CD4-positive, alpha-beta memory T cell (primary cell): Measurements from ENCODE around the gene KIRREL3. TPM values are rescaled to one million over a fixed set of nuclear protein-coding genes. Genes with fewer than 3 reads are reported as not detected.

Source experiments
- CTCF ChIA-PET: fragments of 350-600 bp; sonication (Branson Sonifier 250); formaldehyde crosslinking; loops from one replicate; lab custom pipeline; 2021; ENCODE audit warnings: inconsistent platforms; ENCODE audit not compliant: partially characterized antibody; lab: Charles Lee
- POLR2A ChIA-PET: fragments of 350-600 bp; sonication (Branson Sonifier 250); formaldehyde crosslinking; loops from one replicate; lab custom pipeline; 2021; ENCODE audit not compliant: partially characterized antibody; lab: Charles Lee
- DNase-seq, 5 donors: peaks; one replicate each; pipeline versions ENCODE4 v3.0.0 to v3.0.0-alpha.2; 2020 to 2022; ENCODE audit warnings: mixed read lengths in 1 of 5
- H3K27ac ChIP-seq: one replicate; pipeline ENCODE4 v1.7.0; 2013; ENCODE audit warnings: low read depth, low read length
- H3K27me3 ChIP-seq: 2 replicates; pipeline ENCODE4 v1.7.0; 2013; ENCODE audit warnings: mild to moderate bottlenecking, low read length, moderate library complexity; ENCODE audit not compliant: insufficient read depth
- H3K36me3 ChIP-seq: 2 replicates; pipeline ENCODE4 v1.7.0; 2013; ENCODE audit warnings: mild to moderate bottlenecking, low read length, moderate library complexity; ENCODE audit not compliant: insufficient read depth
- H3K4me1 ChIP-seq: 2 replicates; pipeline ENCODE4 v1.7.0; 2013; ENCODE audit warnings: mild to moderate bottlenecking, low read length, moderate library complexity; ENCODE audit not compliant: insufficient read depth
- H3K4me3 ChIP-seq, 2 donors: one replicate each; pipeline ENCODE4 v1.7.0; 2013; ENCODE audit warnings: low read length in 2 of 2, mild to moderate bottlenecking in 1 of 2
- H3K9me3 ChIP-seq, 2 donors: one replicate each; pipeline ENCODE4 v1.7.0; 2013; ENCODE audit warnings: low read length in 2 of 2, control low read depth in 1 of 2; ENCODE audit not compliant: control insufficient read depth in 1 of 2
- H3K27ac Mint-ChIP-seq, 7 donors: one replicate each; pipeline ENCODE4 v1.8.0; 2020 to 2021; ENCODE audit warnings: mixed read lengths in 7 of 7, mild to moderate bottlenecking in 6 of 7, inconsistent platforms in 3 of 7, moderate library complexity in 3 of 7
- H3K27me3 Mint-ChIP-seq, 2 donors: one replicate each; pipeline ENCODE4 v1.8.0; 2020 to 2021; ENCODE audit warnings: mixed read lengths in 2 of 2
- H3K36me3 Mint-ChIP-seq, 2 donors: one replicate each; pipeline ENCODE4 v1.8.0; 2020 to 2021; ENCODE audit warnings: mixed read lengths in 2 of 2, inconsistent platforms in 1 of 2, mild to moderate bottlenecking in 1 of 2
- H3K4me1 Mint-ChIP-seq, 4 donors: one replicate each; pipeline ENCODE4 v1.8.0; 2020 to 2021; ENCODE audit warnings: mixed read lengths in 4 of 4, mild to moderate bottlenecking in 1 of 4
- H3K4me3 Mint-ChIP-seq, 8 donors: one replicate each; pipeline ENCODE4 v1.8.0; 2020 to 2021; ENCODE audit warnings: mixed read lengths in 8 of 8, mild to moderate bottlenecking in 7 of 8, moderate library complexity in 6 of 8, inconsistent platforms in 3 of 8
- H3K9me3 Mint-ChIP-seq, 8 donors: one replicate each; pipeline ENCODE4 v1.8.0; 2020 to 2021; ENCODE audit warnings: mixed read lengths in 8 of 8, mild to moderate bottlenecking in 5 of 8, inconsistent platforms in 3 of 8, moderate library complexity in 1 of 8
- intact Hi-C: fragments of 100-400 bp; cut with micrococcal nuclease; formaldehyde crosslinking; loops from one replicate; pipeline ENCODE4 v1.15.1; 2023
- polyA plus RNA-seq, 2 donors: library from polyadenylated mRNA; unstranded; fragments of 300-500 nt; fragmentation: Illumina TruSeq; gene quantifications; one replicate each; pipeline ENCODE4 v1.2.3, GENCODE V29; 2021
- total RNA-seq, 2 experiments: library from RNA; stranded (reverse); gene quantifications; one replicate each; pipeline ENCODE4 v1.2.3, GENCODE V29; 2021

The KIRREL3 gene
- total and polyA plus RNA-seq, 4 experiments from 2014 or later: not detected

- CTCF ChIA-PET: no interaction called here
These were observed 263.6 kb downstream of the KIRREL3 start for GRCh38 chr11:126736682-126737572.

GRCh38 chr11:126734752-126735151 is 265.8 kb downstream of the KIRREL3 start:
- H3K27me3 ChIP-seq: peaks cover 3% of the 10 kb centered on the region
- H3K4me1 ChIP-seq: no peaks in the 10 kb centered on the region
- H3K9me3 Mint-ChIP-seq: peaks cover 0 to 2% (median 0%) of the 10 kb centered on the region in 8 donors
- H3K4me3 Mint-ChIP-seq: no peak overlapping the region
- no peaks in the 10 kb centered on the region for H3K36me3 ChIP-seq
- H3K27me3 Mint-ChIP-seq: peaks cover 0 to 3% of the 10 kb centered on the region in 2 donors
- ChIA-PET POLR2A (no interaction called here), CTCF (no interaction called here)
- no peak for DNase-seq
- H3K9me3 ChIP-seq: no peaks in the 10 kb centered on the region
- peak overlapping the region in 2 of 7 donors; percentile 36 to 48 for H3K27ac Mint-ChIP-seq
- H3K4me1 Mint-ChIP-seq: peaks cover 0 to 48% (median 4%) of the 10 kb centered on the region in 4 donors
- H3K36me3 Mint-ChIP-seq: no peaks in the 10 kb centered on the region
- H3K4me3 ChIP-seq: no peak overlapping the region
- intact Hi-C loops: no loop called here
- H3K27ac ChIP-seq: no peak overlapping the region

More at GRCh38 chr11:126736682-126737572, 263.6 kb downstream of the KIRREL3 start:
- no peaks in the 10 kb centered on the region for H3K9me3 Mint-ChIP-seq
- Histone ChIP-seq H3K36me3 (no peaks in the 10 kb centered on the region), H3K4me3 (no peak overlapping the region), H3K27me3 (peaks cover 3% of the 10 kb centered on the region), H3K4me1 (no peaks in the 10 kb centered on the region), H3K9me3 (no peaks in the 10 kb centered on the region), H3K27ac (no peak overlapping the region)
- no peaks in the 10 kb centered on the region for H3K36me3 Mint-ChIP-seq
- no peak overlapping the region for H3K27ac Mint-ChIP-seq
- intact Hi-C loops: no loop called here
- peaks cover 0 to 3% of the 10 kb centered on the region in 2 donors for H3K27me3 Mint-ChIP-seq
- H3K4me3 Mint-ChIP-seq: no peak overlapping the region
- DNase-seq: no peak
- POLR2A ChIA-PET: no interaction called here
- H3K4me1 Mint-ChIP-seq: peaks cover 0 to 49% (median 4%) of the 10 kb centered on the region in 4 donors

GRCh38 chr11:126733685-126734084 is 266.9 kb downstream of the KIRREL3 start:
- Histone ChIP-seq H3K4me3 (no peak overlapping the region), H3K9me3 (no peaks in the 10 kb centered on the region), H3K27me3 (peaks cover 2% of the 10 kb centered on the region), H3K4me1 (no peaks in the 10 kb centered on the region), H3K36me3 (no peaks in the 10 kb centered on the region), H3K27ac (no peak overlapping the region)
- Mint-ChIP-seq H3K27me3 (peaks cover 2 to 3% of the 10 kb centered on the region in 2 donors), H3K4me3 (no peak overlapping the region), H3K9me3 (peaks cover 0 to 4% (median 0%) of the 10 kb centered on the region in 8 donors), H3K4me1 (peaks cover 0 to 39% (median 4%) of the 10 kb centered on the region in 4 donors), H3K27ac (peak overlapping the region in 1 of 7 donors; percentile 83), H3K36me3 (no peaks in the 10 kb centered on the region)
- no peak for DNase-seq
- ChIA-PET CTCF (no interaction called here), POLR2A (no interaction called here)
- intact Hi-C loops: no loop called here

GRCh38 chr11:126732981-126733380 is 267.6 kb downstream of the KIRREL3 start:
- Histone ChIP-seq H3K4me3 (no peak overlapping the region), H3K27me3 (no peaks in the 10 kb centered on the region), H3K9me3 (no peaks in the 10 kb centered on the region), H3K4me1 (no peaks in the 10 kb centered on the region), H3K27ac (no peak overlapping the region), H3K36me3 (no peaks in the 10 kb centered on the region)
- ChIA-PET POLR2A (no interaction called here), CTCF (no interaction called here)
- DNase-seq: no peak
- peak overlapping the region in 3 of 7 donors; percentile 38 to 83 (median 43) for H3K27ac Mint-ChIP-seq
- H3K27me3 Mint-ChIP-seq: peaks cover 2 to 3% of the 10 kb centered on the region in 2 donors
- H3K9me3 Mint-ChIP-seq: peaks cover 0 to 4% (median 0%) of the 10 kb centered on the region in 8 donors
- intact Hi-C loops: no loop called here
- H3K36me3 Mint-ChIP-seq: no peaks in the 10 kb centered on the region
- peaks cover 0 to 36% (median 4%) of the 10 kb centered on the region in 4 donors for H3K4me1 Mint-ChIP-seq
- H3K4me3 Mint-ChIP-seq: peak overlapping the region in 4 of 8 donors; percentile 23 to 73 (median 43)

GRCh38 chr11:126731576-126732142 is 268.9 kb downstream of the KIRREL3 start:
- Mint-ChIP-seq H3K4me3 (peak overlapping the region in 4 of 8 donors; percentile 2 to 51 (median 27)), H3K27me3 (peaks cover 1 to 2% of the 10 kb centered on the region in 2 donors)
- CTCF ChIA-PET: no interaction called here

GRCh38 chr11:126727381-126727780 is 273.2 kb downstream of the KIRREL3 start:
- CTCF ChIA-PET: interaction anchor here (1.2 kb wide), 1 partner anchor 10 kb away, joined by 3 read pairs; no protein-coding TSS in a partner anchor
- H3K9me3 Mint-ChIP-seq: peaks cover 0 to 4% (median 0%) of the 10 kb centered on the region in 8 donors
- H3K27me3 ChIP-seq: no peaks in the 10 kb centered on the region

More at GRCh38 chr11:126731576-126732142, 268.9 kb downstream of the KIRREL3 start:
- Histone ChIP-seq H3K9me3 (no peaks in the 10 kb centered on the region), H3K36me3 (no peaks in the 10 kb centered on the region), H3K27ac (no peak overlapping the region), H3K4me3 (no peak overlapping the region), H3K4me1 (no peaks in the 10 kb centered on the region), H3K27me3 (no peaks in the 10 kb centered on the region)
- H3K36me3 Mint-ChIP-seq: no peaks in the 10 kb centered on the region
- no peak for DNase-seq
- peaks cover 0 to 36% (median 4%) of the 10 kb centered on the region in 4 donors for H3K4me1 Mint-ChIP-seq
- intact Hi-C loops: no loop called here
- POLR2A ChIA-PET: no interaction called here
- H3K27ac Mint-ChIP-seq: peak overlapping the region in 1 of 7 donors; percentile 29
- H3K9me3 Mint-ChIP-seq: peaks cover 0 to 4% (median 0%) of the 10 kb centered on the region in 8 donors

GRCh38 chr11:126725521-126725920 is 275.0 kb downstream of the KIRREL3 start:
- H3K36me3 Mint-ChIP-seq: no peaks in the 10 kb centered on the region
- H3K9me3 Mint-ChIP-seq: peaks cover 0 to 6% (median 0%) of the 10 kb centered on the region in 8 donors
- H3K4me3 Mint-ChIP-seq: no peak overlapping the region
- peaks cover 0 to 5% (median 0%) of the 10 kb centered on the region in 4 donors for H3K4me1 Mint-ChIP-seq
- Histone ChIP-seq H3K9me3 (no peaks in the 10 kb centered on the region), H3K36me3 (no peaks in the 10 kb centered on the region), H3K27ac (no peak overlapping the region), H3K4me1 (no peaks in the 10 kb centered on the region), H3K27me3 (no peaks in the 10 kb centered on the region), H3K4me3 (no peak overlapping the region)
- peaks cover 2 to 5% of the 10 kb centered on the region in 2 donors for H3K27me3 Mint-ChIP-seq
- ChIA-PET CTCF (no interaction called here), POLR2A (no interaction called here)
- intact Hi-C loops: no loop called here
- no peak for DNase-seq
- H3K27ac Mint-ChIP-seq: no peak overlapping the region

More at GRCh38 chr11:126727381-126727780, 273.2 kb downstream of the KIRREL3 start:
- no peaks in the 10 kb centered on the region for H3K36me3 Mint-ChIP-seq
- intact Hi-C loops: no loop called here
- Histone ChIP-seq H3K36me3 (no peaks in the 10 kb centered on the region), H3K4me1 (no peaks in the 10 kb centered on the region), H3K9me3 (no peaks in the 10 kb centered on the region), H3K4me3 (no peak overlapping the region), H3K27ac (no peak overlapping the region)
- peaks cover 0 to 3% of the 10 kb centered on the region in 2 donors for H3K27me3 Mint-ChIP-seq
- H3K4me3 Mint-ChIP-seq: no peak overlapping the region
- no peak overlapping the region for H3K27ac Mint-ChIP-seq
- DNase-seq: no peak
- peaks cover 0 to 20% (median 2%) of the 10 kb centered on the region in 4 donors for H3K4me1 Mint-ChIP-seq
- POLR2A ChIA-PET: no interaction called here
